ENCODE measurements around the gene ABHD2.

DNA sequence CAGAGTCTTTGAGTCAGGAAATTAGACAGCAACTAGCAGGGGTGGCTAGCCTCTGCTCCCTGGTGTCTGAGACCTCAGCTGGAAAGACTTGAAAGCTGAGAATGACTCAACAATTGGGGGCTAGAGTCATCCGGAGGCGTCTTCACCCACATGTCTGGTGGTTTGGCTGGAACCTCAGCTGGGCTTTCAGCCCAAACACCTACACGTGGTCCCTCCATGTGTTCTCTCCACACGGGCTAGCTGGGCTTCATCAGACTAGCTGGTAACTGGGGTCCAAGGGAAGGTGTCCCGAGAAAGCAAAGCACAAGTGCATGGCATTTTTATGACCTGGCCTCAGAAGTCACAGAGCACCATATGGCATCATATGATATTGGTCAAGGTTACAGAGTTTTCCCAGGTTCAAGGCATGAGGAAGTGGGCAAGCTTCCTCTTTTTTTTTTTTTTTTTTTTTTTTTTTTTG lies 19.9 kb upstream of the ABHD2 start:
- TF ChIP-seq, protein P1, sequence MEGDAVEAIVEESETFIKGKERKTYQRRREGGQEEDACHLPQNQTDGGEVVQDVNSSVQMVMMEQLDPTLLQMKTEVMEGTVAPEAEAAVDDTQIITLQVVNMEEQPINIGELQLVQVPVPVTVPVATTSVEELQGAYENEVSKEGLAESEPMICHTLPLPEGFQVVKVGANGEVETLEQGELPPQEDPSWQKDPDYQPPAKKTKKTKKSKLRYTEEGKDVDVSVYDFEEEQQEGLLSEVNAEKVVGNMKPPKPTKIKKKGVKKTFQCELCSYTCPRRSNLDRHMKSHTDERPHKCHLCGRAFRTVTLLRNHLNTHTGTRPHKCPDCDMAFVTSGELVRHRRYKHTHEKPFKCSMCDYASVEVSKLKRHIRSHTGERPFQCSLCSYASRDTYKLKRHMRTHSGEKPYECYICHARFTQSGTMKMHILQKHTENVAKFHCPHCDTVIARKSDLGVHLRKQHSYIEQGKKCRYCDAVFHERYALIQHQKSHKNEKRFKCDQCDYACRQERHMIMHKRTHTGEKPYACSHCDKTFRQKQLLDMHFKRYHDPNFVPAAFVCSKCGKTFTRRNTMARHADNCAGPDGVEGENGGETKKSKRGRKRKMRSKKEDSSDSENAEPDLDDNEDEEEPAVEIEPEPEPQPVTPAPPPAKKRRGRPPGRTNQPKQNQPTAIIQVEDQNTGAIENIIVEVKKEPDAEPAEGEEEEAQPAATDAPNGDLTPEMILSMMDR (IDR thresholded peaks at IDR 0.05) = no peak
- TF ChIP-seq POLR2AphosphoS5 (IDR thresholded peaks at IDR 0.05) = no peak
